SK-N-SH treated with all-trans-retinoic acid at 6 μM for 48 hours (cell line): ENCODE data around the gene GPC5.

Experiments
- CREB5 ChIP-seq: fragments of 250-450 bp; sonication (Bioruptor Pico); IDR thresholded peaks from 2 replicates; pipeline ENCODE4 v1.5.1; 2020; ENCODE audit warnings: low read depth, mild to moderate bottlenecking, moderate library complexity
- PATZ1 ChIP-seq: fragments of 250-450 bp; sonication (Bioruptor Pico); IDR thresholded peaks from 2 replicates; pipeline ENCODE4 v1.8.0; 2020; ENCODE audit warnings: mild to moderate bottlenecking, moderate library complexity, borderline replicate concordance
- TCF4 ChIP-seq: fragments of 250-450 bp; sonication (Bioruptor Pico); IDR thresholded peaks from 2 replicates; pipeline ENCODE4 v1.8.0; 2021; ENCODE audit warnings: mild to moderate bottlenecking, moderate library complexity, borderline replicate concordance
- ZC3H10 ChIP-seq: fragments of 250-450 bp; sonication (Bioruptor Pico); IDR thresholded peaks from 2 replicates; pipeline ENCODE4 v1.5.1; 2021; ENCODE audit warnings: mild to moderate bottlenecking, moderate library complexity
- ZFP30 ChIP-seq: fragments of 450-650 bp; formaldehyde crosslinking; IDR thresholded peaks from 2 replicates; pipeline ENCODE4 v1.5.0; 2022; ENCODE audit warnings: mild to moderate bottlenecking, moderate library complexity

GRCh38 chr13:91962946-91963345, 564.5 kb downstream of the GPC5 start:
- TF ChIP-seq PATZ1 (CRISPR knock-in tag) (no peak), TCF4 (CRISPR knock-in tag) (no peak), CREB5 (CRISPR knock-in tag) (no peak), ZC3H10 (CRISPR knock-in tag) (no peak), ZFP30 (CRISPR knock-in tag) (no peak)
